Lower leg skin (tissue), 4 donors: ENCODE data around the gene BPIFA1. TPM values are rescaled to one million over a fixed set of nuclear protein-coding genes. Genes with fewer than 3 reads are reported as not detected.

ENCODE experiments used
- DNase-seq, 2 donors: peaks; one replicate each; pipeline ENCODE4 v3.0.0-alpha.2; 2019; ENCODE audit warnings: low spot score in 2 of 2
- H3K4me3 ChIP-seq: fragments of 200-600 bp; sonication (generic); 2 replicates; pipeline ENCODE4 v1.5.1; 2017; ENCODE audit warnings: mild to moderate bottlenecking, low read depth; ENCODE audit not compliant: poor library complexity, severe bottlenecking
- POLR2A ChIP-seq, 2 donors: fragments of 450-650 bp; IDR thresholded peaks; one replicate each; pipeline ENCODE4 v1.6.1; 2016 to 2017; ENCODE audit warnings: antibody characterized with exemption in 2 of 2, mild to moderate bottlenecking in 1 of 2, moderate library complexity in 1 of 2
- WGBS, 2 donors: methylation state at CpG; one replicate each; pipeline ENCODE4 v1.1.5; 2018; 5-methylcytosine and 5-hydroxymethylcytosine counted together
- intact Hi-C: fragments of 100-400 bp; cut with DNase I; formaldehyde crosslinking; loops from one replicate; pipeline ENCODE4 v1.15.0; 2023; ENCODE audit warnings: low total_unique reads
- total RNA-seq, 4 donors: library from RNA; depleted of rRNA; stranded (reverse); fragments of >200 nt; gene quantifications; one replicate each; pipeline ENCODE4 v1.1.0, GENCODE V29; 2016
- TF ChIP-seq, protein P1 (sequence below), 3 donors: fragments of 450-650 bp; IDR thresholded peaks; one replicate each; pipeline ENCODE4 v1.5.1; 2016; ENCODE audit warnings: antibody characterized with exemption in 3 of 3, mild to moderate bottlenecking in 3 of 3, moderate library complexity in 2 of 3

BPIFA1 gene
- total RNA-seq, 4 donors from 2014 or later = not detected

DNA sequence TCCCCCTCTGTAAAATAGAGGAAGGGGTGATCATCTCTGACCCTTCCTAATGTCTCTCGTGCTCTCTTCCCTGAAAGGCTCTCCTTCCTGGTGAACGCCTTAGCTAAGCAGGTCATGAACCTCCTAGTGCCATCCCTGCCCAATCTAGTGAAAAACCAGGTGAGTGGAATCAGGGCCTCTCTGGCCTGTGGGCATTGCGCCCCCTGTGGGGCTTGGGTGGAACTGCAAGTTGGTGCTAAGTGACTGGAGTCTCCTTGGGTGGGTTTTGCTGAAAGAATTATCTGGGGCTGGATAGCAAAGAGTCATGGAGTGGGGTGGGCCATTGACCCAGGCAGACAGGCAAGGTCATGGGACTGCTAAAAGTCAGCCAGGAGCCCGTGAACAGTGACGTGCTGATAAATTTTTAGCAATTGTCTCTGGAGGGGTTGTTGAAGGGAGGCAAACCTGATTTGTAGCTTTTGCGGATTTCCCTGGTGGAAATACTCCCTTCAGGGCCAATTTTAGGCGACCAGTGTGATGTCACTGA lies 56.1 kb downstream of the BPIFA1 start:
- intact Hi-C loops = no loop called here
- DNase-seq = no peak
- TF ChIP-seq, protein P1, sequence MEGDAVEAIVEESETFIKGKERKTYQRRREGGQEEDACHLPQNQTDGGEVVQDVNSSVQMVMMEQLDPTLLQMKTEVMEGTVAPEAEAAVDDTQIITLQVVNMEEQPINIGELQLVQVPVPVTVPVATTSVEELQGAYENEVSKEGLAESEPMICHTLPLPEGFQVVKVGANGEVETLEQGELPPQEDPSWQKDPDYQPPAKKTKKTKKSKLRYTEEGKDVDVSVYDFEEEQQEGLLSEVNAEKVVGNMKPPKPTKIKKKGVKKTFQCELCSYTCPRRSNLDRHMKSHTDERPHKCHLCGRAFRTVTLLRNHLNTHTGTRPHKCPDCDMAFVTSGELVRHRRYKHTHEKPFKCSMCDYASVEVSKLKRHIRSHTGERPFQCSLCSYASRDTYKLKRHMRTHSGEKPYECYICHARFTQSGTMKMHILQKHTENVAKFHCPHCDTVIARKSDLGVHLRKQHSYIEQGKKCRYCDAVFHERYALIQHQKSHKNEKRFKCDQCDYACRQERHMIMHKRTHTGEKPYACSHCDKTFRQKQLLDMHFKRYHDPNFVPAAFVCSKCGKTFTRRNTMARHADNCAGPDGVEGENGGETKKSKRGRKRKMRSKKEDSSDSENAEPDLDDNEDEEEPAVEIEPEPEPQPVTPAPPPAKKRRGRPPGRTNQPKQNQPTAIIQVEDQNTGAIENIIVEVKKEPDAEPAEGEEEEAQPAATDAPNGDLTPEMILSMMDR (IDR thresholded peaks at IDR 0.05) = peak in 1 of 3 donors; percentile 25
- no peak for TF ChIP-seq POLR2A (IDR thresholded peaks at IDR 0.05)
- H3K4me3 ChIP-seq = no peak overlapping the region
- 34 to 36% methylated on average over 7 of the region's 7 CpGs for WGBS, 2 donors

Other genes starting within 250 kb of the BPIFA1 start
- gene SUN5, start 231.6 kb upstream of the BPIFA1 start, total RNA-seq = not detected
- not detected for gene BPIFB2, start 228.3 kb upstream of the BPIFA1 start, total RNA-seq
- gene BPIFB6, start 204.3 kb upstream of the BPIFA1 start, total RNA-seq = not detected
- not detected for gene BPIFB3, start 182.1 kb upstream of the BPIFA1 start, total RNA-seq
- not detected for gene BPIFB4, start 156.4 kb upstream of the BPIFA1 start, total RNA-seq
- not detected for gene BPIFA2, start 67.8 kb upstream of the BPIFA1 start, total RNA-seq
- gene BPIFA3, start 18.6 kb upstream of the BPIFA1 start, total RNA-seq = not detected
- not detected for gene BPIFB1, start 47.2 kb downstream of the BPIFA1 start, total RNA-seq
- 10 to 100 TPM; 22.3 to 33.3 (median 25.4) TPM for gene CDK5RAP1, start 165.5 kb downstream of the BPIFA1 start, total RNA-seq
- gene SNTA1, start 207.8 kb downstream of the BPIFA1 start, total RNA-seq = 10 to 100 TPM; 13.0 to 22.6 (median 17.8) TPM